ENCODE results near the gene PACC1. TPM values are rescaled to one million over a fixed set of nuclear protein-coding genes. Genes with fewer than 3 reads are reported as not detected.

The PACC1 gene
- total and polyA plus RNA-seq, 4 donors, result 2.8 to 8.1 (median 6.8) TPM

GRCh38 chr1:212346601-212347000 lies 68.1 kb downstream of the PACC1 start:
- Histone ChIP-seq H3K9ac (ENCODE audit: insufficient read depth in 1 of 2, low read length in 2 of 2) (no peak overlapping the region), H3K4me1 (ENCODE audit: control insufficient read depth in 5 of 5, insufficient read depth in 5 of 5, low read length in 5 of 5) (no peaks in the 10 kb centered on the region), H3K27me3 (ENCODE audit: control insufficient read depth in 3 of 3, insufficient read depth in 3 of 3, low read length in 2 of 3) (no peaks in the 10 kb centered on the region), H3K4me3 (no peak overlapping the region), H3K9me3 (ENCODE audit: control insufficient read depth in 4 of 4, insufficient read depth in 3 of 4, low read length in 3 of 4) (no peaks in the 10 kb centered on the region), H3K27ac (ENCODE audit: low read depth in 1 of 2, low read length in 1 of 2) (no peak overlapping the region), H3K36me3 (ENCODE audit: control insufficient read depth in 4 of 4, insufficient read depth in 4 of 4, low read length in 4 of 4) (peaks cover 0 to 17% (median 13%) of the 10 kb centered on the region in 4 donors)
- ATAC-seq (ENCODE audit: insufficient read depth, low FRiP score) (no peak), DNase-seq (no peak)
- 85 to 88% methylated on average over 1 of the region's 1 CpG for WGBS, 2 donors
- no peak for TF ChIP-seq CTCF (IDR thresholded peaks at IDR 0.05; ENCODE audit: control extremely low read depth, extremely low read depth)

- Histone ChIP-seq H3K9me3 (ENCODE audit: control insufficient read depth in 4 of 4, insufficient read depth in 3 of 4, low read length in 3 of 4) (no peaks in the 10 kb centered on the region), H3K9ac (ENCODE audit: insufficient read depth in 1 of 2, low read length in 2 of 2) (no peak overlapping the region), H3K27me3 (ENCODE audit: control insufficient read depth in 3 of 3, insufficient read depth in 3 of 3, low read length in 2 of 3) (no peaks in the 10 kb centered on the region), H3K4me1 (ENCODE audit: control insufficient read depth in 5 of 5, insufficient read depth in 5 of 5, low read length in 5 of 5) (no peaks in the 10 kb centered on the region), H3K4me3 (no peak overlapping the region), H3K36me3 (ENCODE audit: control insufficient read depth in 4 of 4, insufficient read depth in 4 of 4, low read length in 4 of 4) (peaks cover 0 to 17% (median 9%) of the 10 kb centered on the region in 4 donors), H3K27ac (ENCODE audit: low read depth in 1 of 2, low read length in 1 of 2) (no peak overlapping the region)
- WGBS, 2 donors, result 96 to 97% methylated on average over 4 of the region's 4 CpGs
- DNase-seq, result no peak
- no peak for ATAC-seq (ENCODE audit: insufficient read depth, low FRiP score)
- no peak for TF ChIP-seq CTCF (IDR thresholded peaks at IDR 0.05; ENCODE audit: control extremely low read depth, extremely low read depth)
Measured at GRCh38 chr1:212344905-212345304, 69.8 kb downstream of the PACC1 start.

- Histone ChIP-seq H3K27ac (ENCODE audit: low read depth in 1 of 2, low read length in 1 of 2) (no peak overlapping the region), H3K36me3 (ENCODE audit: control insufficient read depth in 4 of 4, insufficient read depth in 4 of 4, low read length in 4 of 4) (peaks cover 3 to 12% (median 6%) of the 10 kb centered on the region in 4 donors), H3K9me3 (ENCODE audit: control insufficient read depth in 4 of 4, insufficient read depth in 3 of 4, low read length in 3 of 4) (no peaks in the 10 kb centered on the region), H3K27me3 (ENCODE audit: control insufficient read depth in 3 of 3, insufficient read depth in 3 of 3, low read length in 2 of 3) (no peaks in the 10 kb centered on the region), H3K9ac (ENCODE audit: insufficient read depth in 1 of 2, low read length in 2 of 2) (no peak overlapping the region), H3K4me3 (no peak overlapping the region), H3K4me1 (ENCODE audit: control insufficient read depth in 5 of 5, insufficient read depth in 5 of 5, low read length in 5 of 5) (no peaks in the 10 kb centered on the region)
- ATAC-seq (ENCODE audit: insufficient read depth, low FRiP score) (no peak), DNase-seq (no peak)
- TF ChIP-seq CTCF (IDR thresholded peaks at IDR 0.05; ENCODE audit: control extremely low read depth, extremely low read depth), result no peak
- 60 to 74% methylated on average over 1 of the region's 1 CpG for WGBS, 2 donors
Measured at GRCh38 chr1:212341090-212341489, 73.6 kb downstream of the PACC1 start.

- Histone ChIP-seq H3K36me3 (ENCODE audit: control insufficient read depth in 4 of 4, insufficient read depth in 4 of 4, low read length in 4 of 4) (peaks cover 2 to 9% (median 6%) of the 10 kb centered on the region in 4 donors), H3K27ac (ENCODE audit: low read depth in 1 of 2, low read length in 1 of 2) (no peak overlapping the region)
Measured at GRCh38 chr1:212329105-212329504, 85.6 kb downstream of the PACC1 start.

More at GRCh38 chr1:212329105-212329504, 85.6 kb downstream of the PACC1 start:
- Histone ChIP-seq H3K9me3 (ENCODE audit: control insufficient read depth in 4 of 4, insufficient read depth in 3 of 4, low read length in 3 of 4) (no peaks in the 10 kb centered on the region), H3K27me3 (ENCODE audit: control insufficient read depth in 3 of 3, insufficient read depth in 3 of 3, low read length in 2 of 3) (no peaks in the 10 kb centered on the region), H3K9ac (ENCODE audit: insufficient read depth in 1 of 2, low read length in 2 of 2) (no peak overlapping the region), H3K4me3 (no peak overlapping the region), H3K4me1 (ENCODE audit: control insufficient read depth in 5 of 5, insufficient read depth in 5 of 5, low read length in 5 of 5) (peaks cover 0 to 8% (median 0%) of the 10 kb centered on the region in 5 donors)
- 87 to 92% methylated on average over 2 of the region's 2 CpGs for WGBS, 2 donors
- no peak for TF ChIP-seq CTCF (IDR thresholded peaks at IDR 0.05; ENCODE audit: control extremely low read depth, extremely low read depth)
- ATAC-seq (ENCODE audit: insufficient read depth, low FRiP score) (no peak), DNase-seq (no peak)
